ENCODE results near the gene EFCC1. TPM values are rescaled to one million over a fixed set of nuclear protein-coding genes. Genes with fewer than 3 reads are reported as not detected.

The EFCC1 gene
- total RNA-seq, 1 donor from 2014 or later, result 0.20 TPM

- peak; percentile 26 for ATAC-seq
Observed at GRCh38 chr3:129015388-129016105, 14.4 kb downstream of the EFCC1 start.

- peak; percentile 68 for ATAC-seq
Observed at GRCh38 chr3:129016356-129016719, 15.2 kb downstream of the EFCC1 start.

- ATAC-seq, result peak; percentile 26
Observed at GRCh38 chr3:129016720-129017483, 15.8 kb downstream of the EFCC1 start.

- ATAC-seq, result no peak
Observed at GRCh38 chr3:129017484-129017899, 16.4 kb downstream of the EFCC1 start.

- ATAC-seq, result no peak
Observed at GRCh38 chr3:129018271-129018670, 17.2 kb downstream of the EFCC1 start.

- no peak for ATAC-seq
Observed at GRCh38 chr3:129018751-129019150, 17.6 kb downstream of the EFCC1 start.

- no peak for ATAC-seq
Observed at GRCh38 chr3:129019266-129019665, 18.2 kb downstream of the EFCC1 start.

- ATAC-seq, result no peak
Observed at GRCh38 chr3:129020691-129021090, 19.6 kb downstream of the EFCC1 start.

GRCh38 chr3:129021140-129021551 lies 20.0 kb downstream of the EFCC1 start:
- ATAC-seq, result no peak

- ATAC-seq, result no peak
Observed at GRCh38 chr3:129022114-129023007, 21.3 kb downstream of the EFCC1 start.

GRCh38 chr3:129023008-129023358 lies 21.9 kb downstream of the EFCC1 start:
- no peak for ATAC-seq

GRCh38 chr3:129023909-129024308 lies 22.8 kb downstream of the EFCC1 start:
- ATAC-seq, result peak; percentile 29

- no peak for ATAC-seq
Observed at GRCh38 chr3:129025108-129025507, 24.0 kb downstream of the EFCC1 start.

GRCh38 chr3:129025691-129026435 lies 24.8 kb downstream of the EFCC1 start:
- no peak for ATAC-seq

- peak; percentile 97 for ATAC-seq
Observed at GRCh38 chr3:129026728-129027543, 25.8 kb downstream of the EFCC1 start.

- no peak for ATAC-seq
Observed at GRCh38 chr3:129027544-129027880, 26.4 kb downstream of the EFCC1 start.

- no peak for ATAC-seq
Observed at GRCh38 chr3:129028866-129029265, 27.8 kb downstream of the EFCC1 start.

GRCh38 chr3:129030611-129031010 lies 29.5 kb downstream of the EFCC1 start:
- ATAC-seq, result no peak

- ATAC-seq, result no peak
Observed at GRCh38 chr3:129031476-129032215, 30.5 kb downstream of the EFCC1 start.

GRCh38 chr3:129032716-129033115 lies 31.6 kb downstream of the EFCC1 start:
- ATAC-seq, result no peak

- ATAC-seq, result no peak
Observed at GRCh38 chr3:129033151-129033550, 32.0 kb downstream of the EFCC1 start.
